Fibroblast of lung (primary cell): Measurements from ENCODE around the gene MTHFSD.

Experiments used
- EZH2 ChIP-seq: IDR thresholded peaks from 2 replicates; pipeline ENCODE4 v1.5.1; 2012; ENCODE audit warnings: low read length, control low read depth, mild to moderate bottlenecking; ENCODE audit errors: missing control alignments
- TF ChIP-seq, protein P1 (sequence below), 2 donors: IDR thresholded peaks in 1 of 2; conservative IDR thresholded peaks in 1 of 2; 1 replicate in 1 of 2; 2 replicates in 1 of 2; pipeline ENCODE4 v1.5.1; 2011 to 2012; ENCODE audit warnings: low read length in 2 of 2, control low read depth in 1 of 2, inconsistent platforms in 1 of 2, low read depth in 1 of 2, mild to moderate bottlenecking in 1 of 2

DNA sequence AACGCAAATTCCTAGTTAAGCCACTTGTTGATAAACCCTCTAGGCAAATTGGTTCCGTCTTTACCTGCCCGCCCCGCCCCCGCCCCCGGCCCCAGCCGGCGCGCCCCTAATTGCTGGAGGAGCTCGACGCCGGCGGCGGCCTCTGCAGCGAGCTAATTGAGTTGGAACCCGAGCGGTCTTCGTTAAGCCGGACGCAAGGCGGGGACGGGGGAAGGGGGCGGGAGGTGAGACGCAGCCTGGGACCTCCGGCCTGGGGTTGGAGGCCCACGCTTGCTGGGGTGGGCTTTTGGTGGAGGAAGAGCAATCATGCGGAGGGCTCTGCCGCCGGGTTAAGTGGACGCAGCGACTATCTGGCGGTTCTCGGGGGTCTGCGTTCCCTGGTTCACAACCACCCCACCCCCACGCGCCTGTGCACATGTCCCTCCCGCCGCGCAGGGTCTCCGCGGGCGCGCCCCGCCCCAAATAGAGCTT, 57.4 kb downstream of the MTHFSD start:
- TF ChIP-seq EZH2 = no peak
- TF ChIP-seq, protein P1, sequence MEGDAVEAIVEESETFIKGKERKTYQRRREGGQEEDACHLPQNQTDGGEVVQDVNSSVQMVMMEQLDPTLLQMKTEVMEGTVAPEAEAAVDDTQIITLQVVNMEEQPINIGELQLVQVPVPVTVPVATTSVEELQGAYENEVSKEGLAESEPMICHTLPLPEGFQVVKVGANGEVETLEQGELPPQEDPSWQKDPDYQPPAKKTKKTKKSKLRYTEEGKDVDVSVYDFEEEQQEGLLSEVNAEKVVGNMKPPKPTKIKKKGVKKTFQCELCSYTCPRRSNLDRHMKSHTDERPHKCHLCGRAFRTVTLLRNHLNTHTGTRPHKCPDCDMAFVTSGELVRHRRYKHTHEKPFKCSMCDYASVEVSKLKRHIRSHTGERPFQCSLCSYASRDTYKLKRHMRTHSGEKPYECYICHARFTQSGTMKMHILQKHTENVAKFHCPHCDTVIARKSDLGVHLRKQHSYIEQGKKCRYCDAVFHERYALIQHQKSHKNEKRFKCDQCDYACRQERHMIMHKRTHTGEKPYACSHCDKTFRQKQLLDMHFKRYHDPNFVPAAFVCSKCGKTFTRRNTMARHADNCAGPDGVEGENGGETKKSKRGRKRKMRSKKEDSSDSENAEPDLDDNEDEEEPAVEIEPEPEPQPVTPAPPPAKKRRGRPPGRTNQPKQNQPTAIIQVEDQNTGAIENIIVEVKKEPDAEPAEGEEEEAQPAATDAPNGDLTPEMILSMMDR (conservative IDR thresholded peaks at IDR 0.05 in 1 of 2, IDR thresholded peaks at IDR 0.05 in 1 of 2; ENCODE audit: low read depth in 1 of 2, low read length in 2 of 2) = no peak
